Right hindlimb (tissue), 1 donor: ENCODE results near the gene FOXP1.

Experiments used
- DNase-seq: peaks from one replicate; pipeline ENCODE4 v3.0.0-alpha.2; 2018

FOXP1 gene

GRCh38 chr3:71421475-71421819 is 162.1 kb downstream of the FOXP1 start:
- DNase-seq: no peak

GRCh38 chr3:71419369-71419768 is 164.2 kb downstream of the FOXP1 start:
- DNase-seq: no peak

- no peak for DNase-seq
Measured at GRCh38 chr3:71417791-71418190, 165.7 kb downstream of the FOXP1 start.

- DNase-seq: no peak
Measured at GRCh38 chr3:71416876-71417275, 166.7 kb downstream of the FOXP1 start.

- DNase-seq: no peak
Measured at GRCh38 chr3:71415681-71416122, 167.8 kb downstream of the FOXP1 start.

- DNase-seq: peak; percentile 61
Measured at GRCh38 chr3:71414189-71414927, 169.2 kb downstream of the FOXP1 start.

GRCh38 chr3:71413572-71413971 is 170.0 kb downstream of the FOXP1 start:
- no peak for DNase-seq

GRCh38 chr3:71409352-71409751 is 174.2 kb downstream of the FOXP1 start:
- DNase-seq: no peak

- DNase-seq: no peak
Measured at GRCh38 chr3:71408903-71409302, 174.6 kb downstream of the FOXP1 start.

GRCh38 chr3:71407823-71408222 is 175.7 kb downstream of the FOXP1 start:
- no peak for DNase-seq

- DNase-seq: no peak
Measured at GRCh38 chr3:71406972-71407810, 176.3 kb downstream of the FOXP1 start.

GRCh38 chr3:71402911-71403310 is 180.6 kb downstream of the FOXP1 start:
- no peak for DNase-seq

- no peak for DNase-seq
Measured at GRCh38 chr3:71402280-71402679, 181.2 kb downstream of the FOXP1 start.

- no peak for DNase-seq
Measured at GRCh38 chr3:71401695-71402231, 181.8 kb downstream of the FOXP1 start.

GRCh38 chr3:71400986-71401451 is 182.5 kb downstream of the FOXP1 start:
- DNase-seq: no peak

GRCh38 chr3:71399478-71399877 is 184.1 kb downstream of the FOXP1 start:
- DNase-seq: no peak

GRCh38 chr3:71398157-71398836 is 185.2 kb downstream of the FOXP1 start:
- DNase-seq: no peak

GRCh38 chr3:71397726-71398125 is 185.8 kb downstream of the FOXP1 start:
- DNase-seq: no peak

- DNase-seq: no peak
Measured at GRCh38 chr3:71397046-71397445, 186.5 kb downstream of the FOXP1 start.

GRCh38 chr3:71395927-71396695 is 187.4 kb downstream of the FOXP1 start:
- DNase-seq: no peak

GRCh38 chr3:71395470-71395869 is 188.1 kb downstream of the FOXP1 start:
- DNase-seq: no peak

- DNase-seq: no peak
Measured at GRCh38 chr3:71393745-71394144, 189.8 kb downstream of the FOXP1 start.
